Hematopoietic multipotent progenitor cell treated with erythropoietin and hydrocortisone succinate and interleukin-3 and kit ligand, for 8 days (in vitro differentiated cells): ENCODE data around the gene GATAD2A.

ENCODE experiments used
- DNase-seq: peaks from one replicate; pipeline ENCODE4 v3.0.0-alpha.2; 2015

The GATAD2A gene

GRCh38 chr19:19491321-19492025 is 86.0 kb downstream of the GATAD2A start:
- no peak for DNase-seq

GRCh38 chr19:19492026-19492610 is 86.6 kb downstream of the GATAD2A start:
- no peak for DNase-seq

GRCh38 chr19:19493841-19494546 is 88.5 kb downstream of the GATAD2A start:
- no peak for DNase-seq

- no peak for DNase-seq
Observed at GRCh38 chr19:19495614-19496603, 90.4 kb downstream of the GATAD2A start.

- DNase-seq = no peak
Observed at GRCh38 chr19:19498255-19498991, 92.9 kb downstream of the GATAD2A start.

- DNase-seq = no peak
Observed at GRCh38 chr19:19499272-19499995, 94.0 kb downstream of the GATAD2A start.

GRCh38 chr19:19500975-19501644 is 95.6 kb downstream of the GATAD2A start:
- no peak for DNase-seq

GRCh38 chr19:19501798-19502197 is 96.3 kb downstream of the GATAD2A start:
- no peak for DNase-seq

GRCh38 chr19:19502281-19502680 is 96.8 kb downstream of the GATAD2A start:
- DNase-seq = no peak

- no peak for DNase-seq
Observed at GRCh38 chr19:19502808-19503602, 97.5 kb downstream of the GATAD2A start.

- no peak for DNase-seq
Observed at GRCh38 chr19:19504754-19505668, 99.5 kb downstream of the GATAD2A start.

GRCh38 chr19:19505669-19506326 is 100.3 kb downstream of the GATAD2A start:
- DNase-seq = no peak

- DNase-seq = no peak
Observed at GRCh38 chr19:19506592-19506991, 101.1 kb downstream of the GATAD2A start.

GRCh38 chr19:19507354-19507753 is 101.9 kb downstream of the GATAD2A start:
- no peak for DNase-seq

- no peak for DNase-seq
Observed at GRCh38 chr19:19508217-19508616, 102.7 kb downstream of the GATAD2A start.

GRCh38 chr19:19510432-19510831 is 105.0 kb downstream of the GATAD2A start:
- DNase-seq = no peak

GRCh38 chr19:19513682-19514081 is 108.2 kb downstream of the GATAD2A start:
- no peak for DNase-seq

- DNase-seq = peak; percentile 40
Observed at GRCh38 chr19:19514215-19514657, 108.8 kb downstream of the GATAD2A start.
